Measurements from ENCODE around the gene IDE.
"Not testable (repeated sequence)": the region's sequence is repeated elsewhere in the genome, so short reads cannot be mapped to it uniquely, and the experiment has no call there.

The IDE gene

GRCh38 chr10:92483539-92483938 is 90.4 kb downstream of the IDE start:
- DNase-seq = no peak

- DNase-seq = no peak
Observed at GRCh38 chr10:92480413-92480812, 93.5 kb downstream of the IDE start.

DNA sequence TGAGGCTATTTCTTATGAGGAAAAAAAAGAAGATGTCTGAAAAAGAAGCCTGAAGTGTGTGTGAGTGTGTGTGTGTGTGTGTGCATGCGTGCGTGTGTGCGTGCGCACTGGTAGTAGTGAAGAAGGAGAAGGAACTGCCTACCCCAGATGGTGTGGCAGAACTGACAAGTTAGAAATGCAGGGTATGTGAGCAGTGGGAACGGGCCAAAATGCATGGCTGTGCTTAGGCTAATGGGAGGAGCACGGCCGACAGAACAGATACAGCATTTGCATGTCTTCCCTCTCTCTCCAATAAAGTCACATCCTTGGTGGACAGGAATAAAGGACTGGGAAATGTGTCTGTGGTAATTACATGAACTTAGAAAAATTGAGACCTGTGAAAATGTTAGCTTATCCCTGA is 94.3 kb downstream of the IDE start:
- DNase-seq = no peak

- DNase-seq = no peak
Observed at GRCh38 chr10:92478536-92478935, 95.4 kb downstream of the IDE start.

DNA sequence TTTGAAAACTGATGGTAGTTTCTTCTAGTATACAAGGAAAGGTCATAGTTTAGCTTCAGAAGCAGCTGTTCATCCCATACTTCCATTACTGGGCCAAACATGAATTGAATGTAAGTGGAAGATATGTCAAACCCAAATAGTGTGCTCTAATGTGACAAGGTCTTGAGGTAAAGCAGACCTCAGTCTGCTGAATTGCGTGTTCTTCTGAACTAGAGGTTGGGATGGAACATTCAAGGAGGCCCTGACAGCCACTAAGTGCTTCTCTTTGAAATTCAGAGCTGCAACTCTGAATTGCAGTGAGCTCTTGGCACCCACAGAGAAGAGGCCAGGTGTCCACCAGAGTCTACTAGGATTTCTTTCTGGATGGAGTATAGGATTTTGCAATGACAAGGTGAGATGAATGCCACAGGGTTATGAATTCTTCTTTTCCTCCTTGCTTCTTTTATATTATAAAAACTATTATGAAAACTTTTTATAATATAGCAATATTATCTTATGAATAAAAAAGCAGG is 98.5 kb downstream of the IDE start:
- no peak for DNase-seq

DNA sequence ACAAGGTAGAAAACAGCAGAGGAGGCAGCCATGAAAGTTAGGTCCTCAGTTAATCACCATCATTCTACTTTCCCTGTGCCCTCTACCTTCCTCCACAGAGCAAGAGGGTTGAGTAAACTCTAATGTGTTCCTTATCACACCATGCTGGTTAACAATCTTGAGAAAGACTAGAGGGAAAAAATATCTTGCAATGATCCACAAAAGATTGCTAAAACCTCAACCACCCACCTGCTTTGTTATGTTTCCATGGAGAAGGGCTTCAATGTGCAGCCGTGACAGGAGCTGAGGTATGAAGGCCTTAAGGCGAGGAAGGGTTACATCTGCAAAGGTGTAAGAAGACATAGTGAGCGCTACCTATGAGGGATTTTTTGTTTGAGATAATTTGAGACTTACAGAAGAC is 103.9 kb downstream of the IDE start:
- DNase-seq = no peak

DNA sequence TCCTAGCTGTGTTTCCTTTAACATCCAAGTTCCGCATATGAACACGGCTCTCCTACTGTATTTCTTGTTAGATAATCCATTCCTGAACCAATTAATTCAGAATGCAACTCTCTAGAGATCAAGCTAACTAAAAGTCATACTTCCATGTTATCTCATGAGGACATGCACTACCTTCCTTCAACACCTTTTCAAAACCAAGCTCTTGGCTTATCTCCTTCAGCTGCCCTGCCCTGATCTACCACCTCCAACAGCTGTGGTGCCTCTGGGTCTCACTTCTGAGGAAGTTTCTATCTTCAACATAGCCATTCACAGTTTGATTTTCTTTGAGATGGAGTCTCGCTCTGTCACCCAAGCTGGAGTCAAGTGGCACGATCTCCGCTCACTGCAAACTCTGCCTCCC is 109.5 kb downstream of the IDE start:
- no peak for DNase-seq

DNA sequence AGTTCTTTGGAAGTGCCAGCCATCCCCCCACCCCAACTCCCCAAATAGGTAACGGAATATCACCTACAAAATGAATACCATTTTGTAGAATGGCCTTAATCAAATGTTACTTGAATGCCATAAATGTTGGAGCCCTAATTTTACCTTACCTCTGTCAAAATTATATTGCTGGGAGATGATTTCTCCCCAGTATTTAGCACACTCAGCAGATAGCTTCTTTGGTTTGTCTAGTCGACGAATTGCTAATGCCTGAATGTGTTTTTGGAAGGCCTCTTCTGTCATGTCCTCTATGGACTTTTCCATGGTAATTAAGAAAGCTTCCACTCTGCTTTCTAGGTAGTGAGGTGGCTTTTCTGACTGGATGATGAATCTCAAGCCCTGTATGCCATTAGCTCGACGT is 110.3 kb downstream of the IDE start:
- no peak for DNase-seq

DNA sequence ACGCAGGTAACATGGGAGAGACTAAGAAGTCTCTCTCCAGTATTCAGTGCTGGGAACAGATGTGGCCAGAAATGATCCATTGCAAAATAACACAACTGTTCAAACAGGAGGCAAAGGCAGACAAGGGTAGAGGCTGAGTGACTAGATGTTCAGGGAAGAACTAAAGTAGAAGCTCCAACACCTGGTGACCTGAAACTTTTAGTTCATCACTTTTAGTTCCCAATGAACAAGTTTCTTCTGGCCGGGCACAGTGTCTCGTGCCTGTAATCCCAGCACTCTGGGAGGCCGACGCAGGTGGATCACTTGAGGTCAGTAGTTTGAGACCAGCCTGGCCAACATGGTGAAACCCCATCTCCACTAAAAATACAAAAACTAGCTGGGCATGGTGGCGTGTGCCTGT is 118.9 kb downstream of the IDE start:
- DNase-seq = not testable (repeated sequence)

GRCh38 chr10:92452313-92452712 is 121.6 kb downstream of the IDE start:
- DNase-seq = no peak

DNA sequence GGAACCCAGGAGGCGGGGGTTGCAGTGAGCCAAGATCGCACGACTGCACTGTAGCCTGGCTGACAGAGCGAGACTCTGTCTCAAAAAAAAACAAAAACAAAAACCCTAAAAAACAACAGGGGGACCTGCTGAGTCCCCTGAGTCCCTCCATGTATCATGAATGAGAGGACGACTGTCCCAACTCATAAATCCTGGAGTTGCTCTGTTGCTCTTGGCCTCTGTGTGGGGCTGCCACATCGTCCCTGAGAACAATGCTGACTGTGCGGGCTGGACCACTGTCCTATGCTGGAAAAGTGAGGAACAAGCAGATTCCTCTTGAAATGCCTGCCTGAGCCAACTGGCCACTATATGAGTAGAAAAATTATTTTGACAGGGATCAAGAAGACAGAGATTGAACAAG is 122.5 kb downstream of the IDE start:
- DNase-seq = no peak

DNA sequence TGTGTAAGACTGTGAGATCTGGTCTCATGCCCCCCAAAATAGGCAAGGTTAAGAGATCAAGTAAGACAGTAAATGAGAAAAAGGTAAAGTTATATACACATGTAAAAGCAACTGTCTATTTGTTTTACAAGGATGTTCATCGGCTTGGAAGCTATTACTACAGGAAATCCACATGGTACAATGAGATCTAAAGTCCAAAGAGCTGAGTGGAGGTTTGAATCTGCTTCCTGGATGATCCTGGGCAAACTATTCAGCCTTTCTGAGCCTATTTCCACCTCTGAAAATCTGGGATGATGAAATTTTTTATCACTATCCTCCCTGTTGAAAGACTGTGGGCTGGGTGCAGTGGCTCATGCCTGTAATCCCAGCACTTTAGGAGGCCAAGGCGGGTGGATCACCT is 123.0 kb downstream of the IDE start:
- DNase-seq = no peak

DNA sequence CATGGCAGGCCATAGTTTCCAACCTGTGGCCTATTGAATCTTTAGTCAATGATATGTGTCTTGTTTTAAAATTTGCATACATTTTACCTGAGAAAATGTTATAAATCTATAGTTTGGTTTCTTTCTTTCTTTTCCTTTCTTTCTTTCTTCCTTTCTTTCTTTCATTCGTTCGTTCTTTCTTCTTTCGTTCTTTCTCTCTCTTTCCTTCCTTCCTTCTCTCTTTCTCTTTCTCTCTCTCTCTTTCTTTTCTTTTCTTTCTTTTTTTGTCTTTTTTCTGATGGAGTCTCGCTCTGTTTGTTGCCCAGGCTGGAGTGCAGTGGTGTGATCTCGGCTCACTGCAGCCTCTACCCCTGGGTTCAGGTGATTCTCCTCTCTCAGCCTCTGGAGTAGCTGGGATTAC is 133.3 kb downstream of the IDE start:
- DNase-seq = no peak

DNA sequence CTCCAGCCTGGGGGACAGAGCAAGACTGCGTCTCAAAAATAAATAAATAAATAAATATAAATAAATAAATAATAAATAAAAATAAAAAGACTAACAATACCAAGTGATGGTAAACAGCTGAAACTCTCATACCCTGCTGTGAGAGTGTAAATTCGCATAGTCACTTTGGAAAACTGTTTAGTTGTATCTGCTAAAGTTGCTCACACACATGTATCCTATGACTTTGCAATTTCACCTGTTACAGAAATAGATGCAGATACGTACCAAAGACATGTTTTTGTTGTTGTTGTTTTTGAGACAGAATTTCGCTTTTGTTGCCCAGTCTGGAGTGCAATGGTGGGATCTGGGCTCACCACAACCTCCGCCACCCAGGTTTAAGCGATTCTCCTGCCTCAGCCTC is 135.7 kb downstream of the IDE start:
- DNase-seq = no peak

DNA sequence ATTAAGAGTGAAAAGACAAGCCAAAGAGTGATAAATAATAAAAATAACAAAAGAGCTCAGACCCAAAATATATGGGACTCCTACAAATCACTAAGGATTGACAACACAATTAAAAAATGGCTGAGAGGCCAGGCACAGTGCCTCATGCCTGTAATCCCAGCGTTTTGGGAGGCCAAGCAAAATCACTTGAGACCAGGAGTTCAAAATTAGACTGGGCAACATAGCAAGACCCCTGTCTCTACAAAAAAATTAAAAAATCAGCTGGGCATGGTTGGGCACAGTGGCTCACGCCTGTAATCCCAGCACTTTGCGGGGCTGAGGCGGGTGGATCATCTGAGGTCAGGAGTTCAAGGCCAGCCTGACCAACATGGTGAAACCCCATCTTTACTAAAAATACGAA is 137.3 kb downstream of the IDE start:
- no peak for DNase-seq

GRCh38 chr10:92436065-92436464 is 137.8 kb downstream of the IDE start:
- DNase-seq = not testable (repeated sequence)

GRCh38 chr10:92434385-92434784 is 139.5 kb downstream of the IDE start:
- DNase-seq = no peak

DNA sequence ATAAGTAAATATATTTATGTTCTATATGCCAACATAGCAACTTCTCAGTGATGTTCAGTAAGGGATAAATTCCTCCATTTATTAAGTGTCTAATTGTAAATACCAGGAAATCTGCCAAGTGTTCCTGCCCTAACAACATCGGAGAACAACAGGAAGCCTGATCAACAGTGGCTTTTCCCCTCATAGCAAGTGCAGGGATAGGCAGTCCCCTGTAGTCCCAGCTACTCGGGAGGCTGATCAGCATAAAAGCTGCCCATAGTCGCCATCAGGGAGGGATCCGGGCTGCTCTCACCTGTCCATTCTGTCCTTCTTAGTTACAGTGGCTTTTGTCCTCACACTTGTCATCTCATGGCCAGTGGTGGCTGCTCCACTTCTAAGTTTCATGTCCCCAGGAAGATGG is 141.3 kb downstream of the IDE start:
- no peak for DNase-seq

- no peak for DNase-seq
Observed at GRCh38 chr10:92430103-92430502, 143.8 kb downstream of the IDE start.

- no peak for DNase-seq
Observed at GRCh38 chr10:92421550-92421949, 152.3 kb downstream of the IDE start.

- DNase-seq = no peak
Observed at GRCh38 chr10:92420546-92421275, 153.2 kb downstream of the IDE start.

GRCh38 chr10:92419740-92420545 is 153.9 kb downstream of the IDE start:
- DNase-seq = no peak

GRCh38 chr10:92418891-92419290 is 155.0 kb downstream of the IDE start:
- no peak for DNase-seq

DNA sequence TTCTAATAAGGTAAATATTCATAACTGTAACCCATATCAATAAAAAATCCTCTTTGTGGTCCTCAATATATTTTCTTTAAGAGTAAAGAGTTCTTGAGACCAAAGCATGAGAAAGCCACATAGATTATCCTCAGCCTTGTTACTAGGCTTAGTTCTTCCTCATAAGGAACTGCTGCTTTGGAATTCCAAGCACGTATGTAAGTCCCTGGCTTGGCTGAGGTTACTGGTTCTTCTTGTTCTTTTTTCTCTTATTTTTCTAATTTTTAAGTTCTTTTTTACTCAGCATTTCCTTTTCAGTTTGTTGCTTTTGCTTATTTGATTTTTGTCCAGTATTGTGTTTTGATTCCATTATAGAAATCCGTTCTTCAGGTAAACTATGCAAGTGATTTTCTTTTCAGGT is 155.7 kb downstream of the IDE start:
- DNase-seq = no peak
